ENCODE data around the gene FGF6.

FGF6 gene

DNA sequence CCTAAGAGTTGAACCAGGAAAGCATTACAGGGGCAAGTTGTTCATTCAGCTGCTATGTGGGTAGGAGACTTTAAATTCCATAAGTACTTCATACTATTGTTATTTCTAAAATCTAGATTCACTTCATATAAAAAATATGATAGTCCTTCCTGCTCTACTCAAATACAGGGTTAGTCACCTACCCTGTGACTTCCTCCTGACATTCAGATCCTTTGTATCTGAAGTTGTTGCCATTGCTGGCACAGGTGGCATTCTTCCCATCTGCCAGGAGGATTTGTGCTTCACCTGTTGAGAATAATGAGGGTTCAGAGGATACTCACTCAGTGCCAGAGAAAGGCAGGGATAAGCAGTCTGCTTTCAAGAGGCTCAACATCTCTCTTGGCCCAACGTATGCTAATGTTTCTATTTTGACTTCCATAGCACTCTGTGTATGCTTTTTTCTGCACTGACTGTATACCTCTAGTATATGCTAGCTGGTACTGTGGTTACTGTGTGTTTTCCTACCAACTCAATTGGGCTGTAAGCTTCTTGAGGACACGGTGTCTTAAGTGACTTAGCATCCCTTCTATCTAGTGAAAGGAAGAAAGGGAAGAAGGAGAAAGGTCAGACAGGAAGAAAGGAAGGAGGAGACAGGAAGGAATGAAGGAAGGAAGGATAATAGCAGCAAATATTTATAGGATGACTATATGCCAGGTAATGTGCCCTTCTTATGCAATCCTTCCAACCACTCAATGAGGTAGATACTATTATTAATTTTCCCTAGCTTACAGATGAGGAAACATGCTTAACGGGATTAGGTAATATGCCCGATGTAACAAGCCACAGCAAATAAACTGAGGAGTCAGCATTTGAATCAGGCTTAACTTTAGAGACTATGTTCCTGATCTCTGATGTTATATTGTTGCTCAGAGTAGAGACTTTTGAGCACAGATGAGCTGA lies 38.5 kb upstream of the FGF6 start:
- CTCF ChIA-PET, result no interaction called here
- TF ChIP-seq, protein P1, sequence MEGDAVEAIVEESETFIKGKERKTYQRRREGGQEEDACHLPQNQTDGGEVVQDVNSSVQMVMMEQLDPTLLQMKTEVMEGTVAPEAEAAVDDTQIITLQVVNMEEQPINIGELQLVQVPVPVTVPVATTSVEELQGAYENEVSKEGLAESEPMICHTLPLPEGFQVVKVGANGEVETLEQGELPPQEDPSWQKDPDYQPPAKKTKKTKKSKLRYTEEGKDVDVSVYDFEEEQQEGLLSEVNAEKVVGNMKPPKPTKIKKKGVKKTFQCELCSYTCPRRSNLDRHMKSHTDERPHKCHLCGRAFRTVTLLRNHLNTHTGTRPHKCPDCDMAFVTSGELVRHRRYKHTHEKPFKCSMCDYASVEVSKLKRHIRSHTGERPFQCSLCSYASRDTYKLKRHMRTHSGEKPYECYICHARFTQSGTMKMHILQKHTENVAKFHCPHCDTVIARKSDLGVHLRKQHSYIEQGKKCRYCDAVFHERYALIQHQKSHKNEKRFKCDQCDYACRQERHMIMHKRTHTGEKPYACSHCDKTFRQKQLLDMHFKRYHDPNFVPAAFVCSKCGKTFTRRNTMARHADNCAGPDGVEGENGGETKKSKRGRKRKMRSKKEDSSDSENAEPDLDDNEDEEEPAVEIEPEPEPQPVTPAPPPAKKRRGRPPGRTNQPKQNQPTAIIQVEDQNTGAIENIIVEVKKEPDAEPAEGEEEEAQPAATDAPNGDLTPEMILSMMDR (conservative IDR thresholded peaks at IDR 0.05; ENCODE audit: low read depth), result no peak
- DNase-seq (ENCODE audit: low spot score), result peak; percentile 41
- no peak overlapping the region for H3K27ac ChIP-seq
- POLR2A ChIA-PET (ENCODE audit: low non-redundant PET), result no interaction called here

DNA sequence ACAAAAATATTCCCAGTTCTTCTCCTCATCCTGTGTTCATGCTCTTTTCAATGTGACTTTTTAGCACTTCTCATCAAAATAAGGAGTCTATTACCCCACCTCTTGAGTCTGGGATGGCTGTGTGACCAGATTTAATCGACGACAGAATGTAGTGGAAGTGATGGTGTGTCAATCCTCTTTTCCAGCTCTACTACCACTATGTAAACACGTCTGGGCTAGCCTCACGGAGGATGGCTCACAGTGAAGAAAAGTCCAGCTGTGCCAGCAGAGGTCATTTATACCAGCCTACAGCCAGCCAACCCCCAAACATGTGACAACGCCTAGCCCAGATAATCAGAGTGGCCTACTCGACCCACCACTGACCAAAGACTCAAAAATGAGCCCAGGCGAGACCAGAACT lies 37.3 kb upstream of the FGF6 start:
- DNase-seq (ENCODE audit: low spot score), result no peak
- H3K27ac ChIP-seq, result no peak overlapping the region
- TF ChIP-seq, protein P1 (conservative IDR thresholded peaks at IDR 0.05; ENCODE audit: low read depth), result no peak
- POLR2A ChIA-PET (ENCODE audit: low non-redundant PET), result no interaction called here
- CTCF ChIA-PET, result no interaction called here

DNA sequence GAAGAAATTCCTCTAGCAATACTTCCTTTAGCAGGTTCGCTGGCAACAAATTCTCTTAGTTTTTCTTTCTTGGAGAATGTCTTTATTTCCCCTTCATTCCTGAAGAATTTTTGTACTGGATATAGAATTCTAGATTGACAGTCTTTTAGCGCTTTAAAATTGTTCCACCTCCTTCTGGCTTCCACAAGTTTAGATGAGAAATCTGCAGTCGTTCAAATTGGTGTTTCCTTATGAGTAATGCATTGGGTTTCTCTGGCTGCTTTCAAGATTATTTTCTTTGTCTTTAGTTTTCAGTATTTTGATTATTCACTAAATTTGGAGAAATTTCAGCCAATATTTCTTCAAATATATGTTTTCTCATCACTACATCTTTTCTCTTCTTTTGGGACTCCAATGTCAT lies 33.3 kb upstream of the FGF6 start:
- DNase-seq (ENCODE audit: low spot score), result no peak
- POLR2A ChIA-PET (ENCODE audit: low non-redundant PET), result no interaction called here
- TF ChIP-seq, protein P1 (conservative IDR thresholded peaks at IDR 0.05; ENCODE audit: low read depth), result no peak

DNA sequence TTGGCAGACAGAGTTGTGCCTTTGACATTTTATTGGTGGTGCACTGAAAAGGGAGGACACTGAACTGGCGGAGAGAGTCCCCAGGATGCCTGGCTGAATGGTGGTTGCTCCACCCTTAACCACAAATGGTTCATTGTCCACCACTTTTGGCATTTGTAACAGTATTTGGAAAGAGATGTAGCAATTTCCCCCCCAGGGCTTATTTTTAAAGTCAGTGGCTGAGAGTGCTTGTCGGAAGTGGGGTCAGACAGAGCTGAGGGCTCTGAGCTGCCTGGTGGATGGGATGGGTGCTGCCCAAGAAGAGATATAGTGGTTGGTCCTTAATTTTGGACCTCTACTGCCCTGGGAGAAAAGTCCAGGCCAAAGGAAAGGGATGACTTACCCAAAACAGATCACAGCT lies 31.5 kb upstream of the FGF6 start:
- no peak for DNase-seq (ENCODE audit: low spot score)

More for the DNA sequence above, 33.3 kb upstream of the FGF6 start:
- no peak overlapping the region for H3K27ac ChIP-seq
- CTCF ChIA-PET, result no interaction called here

DNA sequence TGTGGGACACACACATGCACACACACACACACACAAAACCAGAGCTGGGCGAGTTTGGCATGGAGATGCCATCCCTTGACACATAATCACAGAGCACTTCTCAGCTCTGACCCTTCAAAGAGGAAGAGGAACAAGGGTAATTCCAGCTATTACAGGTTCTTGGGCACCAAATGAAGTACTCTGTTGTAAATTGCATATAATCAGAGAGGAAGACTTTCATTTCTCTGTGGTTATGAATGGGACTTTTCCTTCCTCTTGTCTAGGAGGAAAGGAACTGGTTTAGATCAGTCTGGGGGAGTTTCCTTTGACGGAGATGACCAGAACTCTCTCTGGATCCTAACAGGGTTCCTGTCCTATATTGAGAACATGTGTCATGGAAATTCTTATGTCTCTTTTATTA lies 26.4 kb upstream of the FGF6 start:
- ChIA-PET POLR2A (ENCODE audit: low non-redundant PET) (no interaction called here), CTCF (no interaction called here)
- TF ChIP-seq, protein P1 (conservative IDR thresholded peaks at IDR 0.05; ENCODE audit: low read depth), result no peak
- H3K27ac ChIP-seq, result no peak overlapping the region
- DNase-seq (ENCODE audit: low spot score), result no peak

More for the DNA sequence above, 31.5 kb upstream of the FGF6 start:
- H3K27ac ChIP-seq, result no peak overlapping the region
- ChIA-PET CTCF (interaction anchor here (0.6 kb wide), 1 partner anchor 544 kb away, joined by 3 read pairs; no protein-coding TSS in a partner anchor), POLR2A (ENCODE audit: low non-redundant PET) (no interaction called here)
- TF ChIP-seq, protein P1 (conservative IDR thresholded peaks at IDR 0.05; ENCODE audit: low read depth), result no peak

DNA sequence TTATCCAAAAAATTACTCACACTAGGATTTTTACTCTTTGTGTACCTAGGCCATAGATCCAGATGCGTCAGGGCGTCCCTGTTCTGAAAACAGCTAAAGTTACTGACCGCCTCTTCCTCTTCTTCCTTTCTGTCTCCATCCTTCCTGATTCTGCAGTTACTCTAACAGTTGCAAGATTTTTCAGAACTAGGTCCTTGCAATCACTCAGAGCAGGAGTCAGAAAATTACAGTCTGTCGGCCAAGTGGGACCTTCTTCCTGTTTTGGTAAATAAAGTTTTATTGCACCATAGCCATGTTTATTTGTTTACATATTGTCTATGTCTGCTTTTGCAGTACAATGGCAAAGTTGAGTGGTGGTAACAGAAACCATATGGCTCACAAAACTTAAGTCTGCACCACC lies 25.6 kb upstream of the FGF6 start:
- TF ChIP-seq, protein P1 (conservative IDR thresholded peaks at IDR 0.05; ENCODE audit: low read depth), result no peak
- H3K27ac ChIP-seq, result no peak overlapping the region
- CTCF ChIA-PET, result no interaction called here
- DNase-seq (ENCODE audit: low spot score), result no peak
- POLR2A ChIA-PET (ENCODE audit: low non-redundant PET), result no interaction called here
